Heart right ventricle (tissue), 16 donors: ENCODE measurements around the gene FOXJ1. TPM values are rescaled to one million over a fixed set of nuclear protein-coding genes. Genes with fewer than 3 reads are reported as not detected.

ENCODE experiments used
- ATAC-seq, 8 donors: fragments of 200-7000 bp; cut with Tn5 transposase; one replicate each; pipeline ENCODE4 v1.9.1; 2020; ENCODE audit warnings: mild to moderate bottlenecking in 8 of 8, moderate library complexity in 8 of 8, moderate number of reproducible peaks in 1 of 8
- DNase-seq, 2 donors: peaks; one replicate each; pipeline ENCODE4 v3.0.0-alpha.2; 2020
- H3K27ac ChIP-seq, 10 donors: fragments of 200-600 bp; sonication (generic) in 2 of 10; one replicate each; pipeline versions ENCODE4 v1.5.0 to v1.8.0; 2020 to 2022; ENCODE audit warnings: mild to moderate bottlenecking in 3 of 10
- H3K27me3 ChIP-seq, 7 donors: fragments of 200-600 bp; one replicate each; pipeline ENCODE4 v1.8.0; 2021 to 2022; ENCODE audit warnings: mild to moderate bottlenecking in 2 of 7
- H3K36me3 ChIP-seq, 9 donors: fragments of 200-600 bp; sonication (generic) in 1 of 9; one replicate each; pipeline versions ENCODE4 v1.5.0 to v1.8.0; 2020 to 2022; ENCODE audit warnings: mild to moderate bottlenecking in 2 of 9
- H3K4me1 ChIP-seq, 9 donors: fragments of 200-600 bp; sonication (generic) in 1 of 9; one replicate each; pipeline versions ENCODE4 v1.5.0 to v1.8.0; 2020 to 2022; ENCODE audit warnings: mild to moderate bottlenecking in 4 of 9
- H3K4me3 ChIP-seq, 10 donors: fragments of 200-600 bp; sonication (generic) in 2 of 10; one replicate each; pipeline versions ENCODE4 v1.5.0 to v1.8.0; 2020 to 2022; ENCODE audit warnings: mild to moderate bottlenecking in 7 of 10, moderate library complexity in 2 of 10
- H3K9me3 ChIP-seq, 11 donors: fragments of 200-600 bp in 10 of 11; sonication (generic) in 2 of 11; one replicate each; pipeline versions ENCODE4 v1.5.0 to v1.8.0; 2013 to 2022; ENCODE audit warnings: mild to moderate bottlenecking in 2 of 11, control low read depth in 1 of 11, moderate library complexity in 1 of 11
- CTCF ChIP-seq, 9 donors: fragments of 200-600 bp; sonication (generic) in 2 of 9; IDR thresholded peaks; one replicate each; pipeline versions ENCODE4 v1.5.0 to v1.8.0; 2021 to 2022; ENCODE audit warnings: antibody characterized with exemption in 9 of 9, mild to moderate bottlenecking in 5 of 9, moderate library complexity in 1 of 9
- WGBS, 2 donors: extraction: QIAGEN DNeasy Blood & Tissue Kit; methylation state at CpG; one replicate each; pipeline ENCODE4 v1.1.7; 2013; ENCODE audit warnings: inconsistent platforms in 1 of 2; 5-methylcytosine and 5-hydroxymethylcytosine counted together
- intact Hi-C, 10 donors: fragments of 100-400 bp; cut with DNase I; formaldehyde crosslinking; loops; one replicate each; pipeline versions ENCODE4 v1.11.1 to v1.14.2; 2022
- polyA plus RNA-seq, 2 donors: library from polyadenylated mRNA; stranded (reverse); fragments of 200-250 nt; gene quantifications; one replicate each; pipeline ENCODE4 v1.2.3, GENCODE V29; 2013
- total RNA-seq, 10 donors: library from RNA; stranded (reverse); fragmentation: NEBNext Ultra II Directional in 3 of 10; extraction: Animal tissue kit (Norgen Biotek cat#: 25700) in 3 of 10; gene quantifications; one replicate each; pipeline versions ENCODE4 v1.2.1 to v1.2.4, GENCODE V29; 2021 to 2023
- donor health status: Arrhythmogenic right ventricular cardiomyopathy.
- donor health status: ischemic (EF 13 %, LVEDD 7.1; RV severe dilation, severe dysfunction).
- donor health status: healthy with polysubstance abuse.
- donor health status: DM: no; HTN: yes; CAD: no.
- donor health status: DM: no; HTN: no; CAD: no.
- donor health status: ischemic (EF 25% LVEDD 6.9; RV normal size, moderate dysfunction).
- donor health status: ischemic (EF 25% LVEDD 5.7; RV mildly dilated, moderate dysfunction).
- donor health status: healthy.
- donor health status: DM: yes; HTN: yes; CAD: no.
- donor health status: Ischemic cardiomyopathy.
- donor health status: ischemic (EF 35%, LVEDD 5.7; RV mildly dilated, moderate dysfunction).
- donor health status: nonischemic (EF 11% LVEDD 7.7; RV severe dilation, severe dysfunction).
- donor health status: DM: yes; HTN: yes; CAD: no.
- donor health status: PGD.
- donor health status: ischemic (EF 29% LVEDD 5.4; RV normal size, mild dysfunction).
- donor health status: nonischemic (EF 23%, LVEDD 6.1; RV moderate dilation, normal function).

FOXJ1 gene
- total and polyA plus RNA-seq, 12 donors, result 0.03 TPM; not detected in 11

- Histone ChIP-seq H3K27ac (no peak overlapping the region), H3K27me3 (no peaks in the 10 kb centered on the region), H3K9me3 (no peaks in the 10 kb centered on the region), H3K4me3 (no peak overlapping the region), H3K4me1 (peaks cover 8 to 31% (median 21%) of the 10 kb centered on the region in 9 donors), H3K36me3 (peaks cover 0 to 24% (median 9%) of the 10 kb centered on the region in 9 donors)
- ATAC-seq, result no peak
- 73 to 86% methylated on average over 5 of the region's 5 CpGs for WGBS, 2 donors
- intact Hi-C loops, result loop anchor here in 2 of 10 donors (10.0 kb wide), 2 partner anchors 290 to 300 kb away; no protein-coding TSS in a partner anchor
- TF ChIP-seq CTCF (IDR thresholded peaks at IDR 0.05), result no peak
- no peak for DNase-seq
Measured at GRCh38 chr17:76104896-76105231, 36.2 kb downstream of the FOXJ1 start.

GRCh38 chr17:76104140-76104895, 36.7 kb downstream of the FOXJ1 start:
- no peaks in the 10 kb centered on the region for H3K27me3 ChIP-seq
- peaks cover 8 to 31% (median 21%) of the 10 kb centered on the region in 9 donors for H3K4me1 ChIP-seq
- 83 to 87% methylated on average over 28 to 29 of the region's 29 CpGs for WGBS, 2 donors
- no peaks in the 10 kb centered on the region for H3K9me3 ChIP-seq
- intact Hi-C loops, result loop anchor here in 2 of 10 donors (10.0 kb wide), 2 partner anchors 290 to 300 kb away; no protein-coding TSS in a partner anchor
- H3K36me3 ChIP-seq, result peaks cover 0 to 29% (median 14%) of the 10 kb centered on the region in 9 donors
- H3K4me3 ChIP-seq, result peak overlapping the region in 9 of 10 donors; percentile 52 to 93 (median 85)
- DNase-seq (no peak), ATAC-seq (peak in 3 of 8 donors; percentile 5 to 51 (median 12))
- peak overlapping the region; percentile 53 to 93 (median 86) for H3K27ac ChIP-seq
- TF ChIP-seq CTCF (IDR thresholded peaks at IDR 0.05), result no peak

GRCh38 chr17:76103274-76104139, 37.5 kb downstream of the FOXJ1 start, which contains the start of gene EXOC7:
Gene EXOC7, minus strand, starts transcription at chr17:76103787. Its CDS starts 95 bp downstream, at chr17:76103692.
- H3K4me3 ChIP-seq, result peak within 1 kb of the TSS; percentile 52 to 93 (median 83)
- intact Hi-C loops, result loop anchor here in 2 of 10 donors (10.0 kb wide), 2 partner anchors 291 to 301 kb away; no protein-coding TSS in a partner anchor
- H3K27ac ChIP-seq, result peak within 1 kb of the TSS; percentile 53 to 93 (median 86)
- H3K27me3 ChIP-seq, result no peaks in the 10 kb centered on the region
- H3K9me3 ChIP-seq, result no peaks in the 10 kb centered on the region
- peak in 2 of 9 donors; percentile 12 to 22 for TF ChIP-seq CTCF (IDR thresholded peaks at IDR 0.05)
- DNase-seq (peak; percentile 92 to 93), ATAC-seq (peak; percentile 95 to 99 (median 99))
- H3K4me1 ChIP-seq, result peaks cover 8 to 31% (median 21%) of the 10 kb centered on the region in 9 donors
- H3K36me3 ChIP-seq, result peaks cover 0 to 37% (median 14%) of the 10 kb centered on the region in 9 donors
- WGBS, 2 donors, result 3 to 4% methylated on average over 55 of the region's 55 CpGs

GRCh38 chr17:76102944-76103273, 38.1 kb downstream of the FOXJ1 start:
- no peak for DNase-seq
- peak overlapping the region; percentile 52 to 93 (median 83) for H3K4me3 ChIP-seq
- intact Hi-C loops, result loop anchor here in 2 of 10 donors (10.0 kb wide), 2 partner anchors 292 to 302 kb away; no protein-coding TSS in a partner anchor
- ATAC-seq, result peak in 5 of 8 donors; percentile 4 to 9 (median 5)
- H3K4me1 ChIP-seq, result peaks cover 8 to 31% (median 21%) of the 10 kb centered on the region in 9 donors
- H3K36me3 ChIP-seq, result peaks cover 0 to 43% (median 14%) of the 10 kb centered on the region in 9 donors
- H3K9me3 ChIP-seq, result no peaks in the 10 kb centered on the region
- peak overlapping the region; percentile 53 to 93 (median 86) for H3K27ac ChIP-seq
- no peak for TF ChIP-seq CTCF (IDR thresholded peaks at IDR 0.05)
- WGBS, 2 donors, result 0 to 2% methylated on average over 4 of the region's 4 CpGs
- H3K27me3 ChIP-seq, result no peaks in the 10 kb centered on the region
